ENCODE measurements around the gene HIF1A.

Gene HIF1A

GRCh38 chr14:61719344-61720293 lies 24.3 kb downstream of the HIF1A start:
- H3K36me3 ChIP-seq (ENCODE audit: insufficient read depth) = no peaks in the 10 kb centered on the region
- no peaks in the 10 kb centered on the region for H4K20me1 ChIP-seq (ENCODE audit: insufficient read depth)

GRCh38 chr14:61720294-61720661 lies 25.0 kb downstream of the HIF1A start:
- no peak overlapping the region for H3K4me2 ChIP-seq
- H3K27ac ChIP-seq = no peak overlapping the region
- no peak overlapping the region for H3K4me3 ChIP-seq (IDR thresholded peaks at IDR 0.05; ENCODE audit: insufficient read depth, low read depth, low read length)
- no peaks in the 10 kb centered on the region for H4K20me1 ChIP-seq (ENCODE audit: insufficient read depth)
- H3K79me2 ChIP-seq (ENCODE audit: insufficient read depth, low read depth) = peaks cover 38% of the 10 kb centered on the region; the same call in 1 of the 2 replicates
- H3K9ac ChIP-seq = no peak overlapping the region
- no peaks in the 10 kb centered on the region for H3K27me3 ChIP-seq (ENCODE audit: insufficient read depth, low read depth)
- no peak overlapping the region for H2AFZ ChIP-seq (ENCODE audit: low read depth)
- H3K36me3 ChIP-seq (ENCODE audit: insufficient read depth) = no peaks in the 10 kb centered on the region
- no peak for TF ChIP-seq CTCF (conservative IDR thresholded peaks at IDR 0.05; ENCODE audit: low read depth, low read length)
- H3K4me1 ChIP-seq (ENCODE audit: low read depth, poor library complexity, severe bottlenecking) = no peaks in the 10 kb centered on the region

More at GRCh38 chr14:61719344-61720293, 24.3 kb downstream of the HIF1A start:
- H3K4me2 ChIP-seq = no peak overlapping the region
- no peak overlapping the region for H3K9ac ChIP-seq
- H3K27me3 ChIP-seq (ENCODE audit: insufficient read depth, low read depth) = no peaks in the 10 kb centered on the region
- no peak overlapping the region for H2AFZ ChIP-seq (ENCODE audit: low read depth)
- no peak overlapping the region for H3K4me3 ChIP-seq (IDR thresholded peaks at IDR 0.05; ENCODE audit: insufficient read depth, low read depth, low read length)
- H3K4me1 ChIP-seq (ENCODE audit: low read depth, poor library complexity, severe bottlenecking) = no peaks in the 10 kb centered on the region
- no peak overlapping the region for H3K27ac ChIP-seq
- H3K79me2 ChIP-seq (ENCODE audit: insufficient read depth, low read depth) = peaks cover 42% of the 10 kb centered on the region; the same call in 1 of the 2 replicates
- TF ChIP-seq CTCF (conservative IDR thresholded peaks at IDR 0.05; ENCODE audit: low read depth, low read length) = no peak

GRCh38 chr14:61720741-61721140 lies 25.4 kb downstream of the HIF1A start:
- Histone ChIP-seq H3K79me2 (ENCODE audit: insufficient read depth, low read depth) (peaks cover 33% of the 10 kb centered on the region; the same call in 1 of the 2 replicates), H3K36me3 (ENCODE audit: insufficient read depth) (no peaks in the 10 kb centered on the region), H3K4me2 (no peak overlapping the region), H2AFZ (ENCODE audit: low read depth) (no peak overlapping the region), H3K27ac (no peak overlapping the region), H3K27me3 (ENCODE audit: insufficient read depth, low read depth) (no peaks in the 10 kb centered on the region), H3K4me1 (ENCODE audit: low read depth, poor library complexity, severe bottlenecking) (no peaks in the 10 kb centered on the region), H3K4me3 (IDR thresholded peaks at IDR 0.05; ENCODE audit: insufficient read depth, low read depth, low read length) (no peak overlapping the region), H4K20me1 (ENCODE audit: insufficient read depth) (no peaks in the 10 kb centered on the region), H3K9ac (no peak overlapping the region)
- TF ChIP-seq CTCF (conservative IDR thresholded peaks at IDR 0.05; ENCODE audit: low read depth, low read length) = no peak

- Histone ChIP-seq H3K36me3 (ENCODE audit: insufficient read depth) (no peaks in the 10 kb centered on the region), H2AFZ (ENCODE audit: low read depth) (no peak overlapping the region), H3K79me2 (ENCODE audit: insufficient read depth, low read depth) (peaks cover 8% of the 10 kb centered on the region; the same call in 1 of the 2 replicates), H3K27ac (no peak overlapping the region), H3K4me1 (ENCODE audit: low read depth, poor library complexity, severe bottlenecking) (no peaks in the 10 kb centered on the region), H3K4me3 (IDR thresholded peaks at IDR 0.05; ENCODE audit: insufficient read depth, low read depth, low read length) (no peak overlapping the region), H4K20me1 (ENCODE audit: insufficient read depth) (no peaks in the 10 kb centered on the region), H3K4me2 (no peak overlapping the region), H3K27me3 (ENCODE audit: insufficient read depth, low read depth) (no peaks in the 10 kb centered on the region), H3K9ac (no peak overlapping the region)
- TF ChIP-seq CTCF (conservative IDR thresholded peaks at IDR 0.05; ENCODE audit: low read depth, low read length) = no peak
Measured at GRCh38 chr14:61724133-61724532, 28.8 kb downstream of the HIF1A start.
